Measurements from ENCODE around the gene ARSG. TPM values are rescaled to one million over a fixed set of nuclear protein-coding genes. Genes with fewer than 3 reads are reported as not detected.

ARSG gene
- total and polyA plus RNA-seq, 2 experiments from 2014 or later, result 5.6 to 15.4 TPM

DNA sequence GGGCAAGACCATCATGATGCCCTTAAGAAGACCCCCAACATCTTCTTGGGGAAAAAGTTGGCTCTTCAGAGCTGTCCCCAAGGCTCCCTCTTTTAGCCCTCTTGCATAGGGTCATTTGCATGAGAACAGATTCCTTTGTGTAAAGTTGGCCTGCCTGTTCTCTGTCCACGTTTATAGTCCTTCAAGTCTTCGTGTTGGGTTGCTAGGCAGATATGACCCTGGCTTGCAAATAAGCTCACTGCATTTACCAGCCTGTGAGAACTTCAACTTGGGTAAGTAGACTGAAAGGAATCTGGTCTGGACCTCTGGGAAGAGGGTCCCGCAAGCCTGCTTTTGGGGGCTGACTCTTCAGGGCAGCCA lies 2.9 kb downstream of the ARSG start:
- DNase-seq (ENCODE audit: low read depth in 1 of 2, low spot score in 1 of 2), result no peak
- H3K9me3 ChIP-seq (ENCODE audit: low read depth), result no peaks in the 10 kb centered on the region
- no peaks in the 10 kb centered on the region for H3K4me1 ChIP-seq (ENCODE audit: low read depth)
- no peak overlapping the region for H3K27ac ChIP-seq
- H3K27me3 ChIP-seq, result peaks cover 51% of the 10 kb centered on the region
- TF ChIP-seq, protein P1, sequence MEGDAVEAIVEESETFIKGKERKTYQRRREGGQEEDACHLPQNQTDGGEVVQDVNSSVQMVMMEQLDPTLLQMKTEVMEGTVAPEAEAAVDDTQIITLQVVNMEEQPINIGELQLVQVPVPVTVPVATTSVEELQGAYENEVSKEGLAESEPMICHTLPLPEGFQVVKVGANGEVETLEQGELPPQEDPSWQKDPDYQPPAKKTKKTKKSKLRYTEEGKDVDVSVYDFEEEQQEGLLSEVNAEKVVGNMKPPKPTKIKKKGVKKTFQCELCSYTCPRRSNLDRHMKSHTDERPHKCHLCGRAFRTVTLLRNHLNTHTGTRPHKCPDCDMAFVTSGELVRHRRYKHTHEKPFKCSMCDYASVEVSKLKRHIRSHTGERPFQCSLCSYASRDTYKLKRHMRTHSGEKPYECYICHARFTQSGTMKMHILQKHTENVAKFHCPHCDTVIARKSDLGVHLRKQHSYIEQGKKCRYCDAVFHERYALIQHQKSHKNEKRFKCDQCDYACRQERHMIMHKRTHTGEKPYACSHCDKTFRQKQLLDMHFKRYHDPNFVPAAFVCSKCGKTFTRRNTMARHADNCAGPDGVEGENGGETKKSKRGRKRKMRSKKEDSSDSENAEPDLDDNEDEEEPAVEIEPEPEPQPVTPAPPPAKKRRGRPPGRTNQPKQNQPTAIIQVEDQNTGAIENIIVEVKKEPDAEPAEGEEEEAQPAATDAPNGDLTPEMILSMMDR (IDR thresholded peaks at IDR 0.05; ENCODE audit: low read depth, low read length), result no peak
- H3K4me3 ChIP-seq, result no peak overlapping the region
- H3K36me3 ChIP-seq, result no peaks in the 10 kb centered on the region

DNA sequence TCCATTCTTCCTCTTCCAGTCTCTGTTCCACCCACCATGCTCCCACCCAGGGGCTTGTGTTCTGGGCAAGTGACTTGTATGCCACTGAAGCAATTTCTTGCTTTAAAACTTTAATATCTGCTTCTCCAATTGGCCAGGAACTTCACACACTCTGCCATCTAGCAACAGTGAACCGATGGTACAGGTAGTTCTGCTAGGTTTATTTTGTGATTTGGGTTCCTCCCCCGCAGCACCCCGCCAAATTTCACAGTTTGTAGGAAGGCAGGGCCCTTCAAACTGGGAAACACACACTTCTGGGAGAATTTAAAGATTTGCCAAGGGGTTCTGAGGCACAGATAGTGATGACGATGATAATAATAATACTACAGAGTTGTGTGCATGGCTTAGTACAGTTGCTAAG lies 3.3 kb downstream of the ARSG start:
- Histone ChIP-seq H3K27me3 (peaks cover 47% of the 10 kb centered on the region), H3K27ac (no peak overlapping the region), H3K4me1 (ENCODE audit: low read depth) (no peaks in the 10 kb centered on the region), H3K4me3 (no peak overlapping the region), H3K36me3 (no peaks in the 10 kb centered on the region), H3K9me3 (ENCODE audit: low read depth) (no peaks in the 10 kb centered on the region)
- DNase-seq (ENCODE audit: low read depth in 1 of 2, low spot score in 1 of 2), result no peak
- TF ChIP-seq, protein P1 (IDR thresholded peaks at IDR 0.05; ENCODE audit: low read depth, low read length), result no peak

DNA sequence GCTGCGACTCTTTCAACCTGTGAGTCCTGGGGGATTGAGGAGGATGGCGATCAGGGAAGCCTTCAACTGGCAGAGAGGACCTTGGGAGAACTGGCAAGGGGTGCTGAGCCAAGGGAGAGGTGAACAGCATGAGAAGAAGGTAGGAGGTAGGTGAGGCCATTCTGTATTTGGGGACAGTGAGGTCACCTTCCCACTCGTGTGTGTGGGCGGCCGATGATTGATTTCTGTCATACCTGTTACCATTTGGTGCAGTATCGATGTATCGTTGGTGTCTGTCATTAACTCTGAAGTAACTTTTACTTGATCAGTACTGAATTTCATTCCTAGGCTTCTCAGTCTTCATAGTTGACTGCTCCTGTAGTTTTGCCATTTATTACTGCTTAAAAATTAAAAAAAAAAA lies 3.8 kb downstream of the ARSG start:
- Histone ChIP-seq H3K27me3 (peaks cover 42% of the 10 kb centered on the region), H3K9me3 (ENCODE audit: low read depth) (no peaks in the 10 kb centered on the region), H3K4me1 (ENCODE audit: low read depth) (no peaks in the 10 kb centered on the region), H3K27ac (no peak overlapping the region), H3K4me3 (no peak overlapping the region), H3K36me3 (no peaks in the 10 kb centered on the region)
- TF ChIP-seq, protein P1 (IDR thresholded peaks at IDR 0.05; ENCODE audit: low read depth, low read length), result no peak
- DNase-seq (ENCODE audit: low read depth in 1 of 2, low spot score in 1 of 2), result no peak

DNA sequence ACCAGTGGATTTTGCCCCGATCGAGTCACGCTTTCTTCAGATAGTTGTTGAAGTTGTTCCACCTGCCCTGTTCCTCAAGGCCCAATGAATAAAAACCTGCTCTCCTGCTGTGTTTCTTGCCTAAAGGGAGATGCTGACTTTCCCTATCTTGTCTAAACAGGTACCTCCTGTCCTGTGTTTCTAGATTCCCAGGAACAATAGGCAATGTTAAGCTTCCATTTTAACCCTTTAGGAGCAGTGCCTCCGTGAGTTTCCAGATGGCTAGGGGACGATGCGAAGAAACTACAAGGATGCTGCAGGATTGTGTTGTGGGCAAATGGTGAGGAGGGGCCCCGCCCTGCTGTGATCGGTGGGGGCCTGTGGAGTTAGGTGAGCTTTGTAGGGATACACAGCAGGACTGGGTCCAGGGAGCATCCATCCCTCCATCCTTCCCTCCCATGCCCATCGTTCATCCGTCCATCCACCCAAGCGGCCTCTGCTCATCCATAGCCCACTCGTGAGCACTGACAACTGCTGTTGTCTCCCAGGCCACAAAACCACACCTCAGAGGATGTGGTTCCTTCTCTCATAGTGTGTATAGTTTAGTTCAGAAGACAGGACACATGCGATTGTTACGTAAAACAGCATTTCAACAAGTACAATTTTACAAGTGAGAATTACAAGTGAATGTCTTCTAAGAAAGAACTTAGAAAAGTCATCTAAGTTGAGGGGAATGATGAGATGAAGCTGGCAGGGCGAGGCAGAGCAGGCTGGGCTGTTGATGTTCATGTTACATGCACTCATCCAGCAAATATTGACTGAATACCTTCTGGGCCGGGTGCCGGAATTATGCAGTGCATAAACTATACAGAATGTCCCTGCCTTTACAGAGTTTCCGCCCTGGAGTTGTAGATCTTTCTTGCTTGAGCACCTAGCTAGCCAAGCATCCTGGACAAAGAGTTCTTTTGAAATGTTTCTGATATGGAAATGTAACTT lies 5.2 kb downstream of the ARSG start:
- DNase-seq (ENCODE audit: low read depth in 1 of 2, low spot score in 1 of 2), result no peak
- Histone ChIP-seq H3K27me3 (peaks cover 32% of the 10 kb centered on the region), H3K4me3 (no peak overlapping the region), H3K4me1 (ENCODE audit: low read depth) (no peaks in the 10 kb centered on the region), H3K9me3 (ENCODE audit: low read depth) (no peaks in the 10 kb centered on the region), H3K27ac (no peak overlapping the region), H3K36me3 (no peaks in the 10 kb centered on the region)
- TF ChIP-seq, protein P1 (IDR thresholded peaks at IDR 0.05; ENCODE audit: low read depth, low read length), result no peak

DNA sequence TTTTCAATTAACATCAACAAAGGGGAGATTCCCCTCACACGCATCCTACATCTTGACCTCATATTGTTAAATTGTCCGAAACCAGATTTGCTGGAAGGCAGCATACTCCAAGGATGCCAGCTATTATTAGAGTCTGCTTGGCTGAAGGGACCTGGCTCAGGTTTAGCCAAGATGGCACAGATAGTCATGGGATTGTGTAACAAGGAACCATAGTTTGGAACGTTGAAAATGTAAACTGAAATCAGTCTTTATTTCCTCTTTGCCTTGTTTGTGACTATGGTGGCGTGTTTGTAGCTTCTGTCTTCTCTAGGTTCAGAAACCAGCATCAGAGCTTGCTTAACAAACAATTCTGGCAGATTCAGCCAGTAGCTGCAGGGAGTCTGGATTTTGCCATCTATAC lies 5.9 kb downstream of the ARSG start:
- TF ChIP-seq, protein P1 (IDR thresholded peaks at IDR 0.05; ENCODE audit: low read depth, low read length), result no peak
- H3K4me1 ChIP-seq (ENCODE audit: low read depth), result no peaks in the 10 kb centered on the region
- no peak overlapping the region for H3K4me3 ChIP-seq
- no peak overlapping the region for H3K27ac ChIP-seq
- H3K36me3 ChIP-seq, result no peaks in the 10 kb centered on the region
- DNase-seq (ENCODE audit: low read depth in 1 of 2, low spot score in 1 of 2), result no peak
- no peaks in the 10 kb centered on the region for H3K9me3 ChIP-seq (ENCODE audit: low read depth)
- peaks cover 30% of the 10 kb centered on the region for H3K27me3 ChIP-seq
